GM18951 (cell line): Measurements from ENCODE around the gene FIGNL2.

Source experiments
- POLR2A ChIP-seq: IDR thresholded peaks from 4 replicates; pipeline ENCODE4 v1.6.1; 2011; ENCODE audit warnings: mild to moderate bottlenecking; ENCODE audit not compliant: insufficient read length, insufficient read depth; ENCODE audit errors: extremely low read depth
- in situ Hi-C: fragments of 300-500 bp; cut with MboI; formaldehyde crosslinking; loops from one replicate; pipeline ENCODE4 v1.12.0; 2022; ENCODE audit warnings: low sequenced_read_pairs, mixed read lengths, inconsistent platforms; ENCODE audit not compliant: unreplicated experiment

The FIGNL2 gene

DNA sequence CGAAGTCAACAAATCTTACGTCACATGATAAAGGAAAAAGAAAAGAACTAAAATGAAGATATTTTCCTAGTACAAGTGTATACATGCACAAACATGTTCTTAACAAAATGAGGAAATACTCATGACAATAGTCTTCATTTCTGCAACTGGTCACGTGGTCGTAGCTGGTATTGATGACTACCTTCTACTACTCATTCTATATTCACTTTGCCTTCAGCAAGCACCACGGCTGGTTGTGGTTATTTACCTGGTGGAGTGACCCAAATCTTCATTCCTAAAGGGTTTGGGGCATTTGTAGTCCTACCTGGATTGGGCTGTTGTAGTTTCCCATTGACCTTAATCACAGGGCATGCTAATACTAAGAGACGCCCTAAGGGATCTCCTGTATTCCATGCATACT, 51.2 kb downstream of the FIGNL2 start:
- in situ Hi-C loops, result no loop called here
- TF ChIP-seq POLR2A, result no peak

DNA sequence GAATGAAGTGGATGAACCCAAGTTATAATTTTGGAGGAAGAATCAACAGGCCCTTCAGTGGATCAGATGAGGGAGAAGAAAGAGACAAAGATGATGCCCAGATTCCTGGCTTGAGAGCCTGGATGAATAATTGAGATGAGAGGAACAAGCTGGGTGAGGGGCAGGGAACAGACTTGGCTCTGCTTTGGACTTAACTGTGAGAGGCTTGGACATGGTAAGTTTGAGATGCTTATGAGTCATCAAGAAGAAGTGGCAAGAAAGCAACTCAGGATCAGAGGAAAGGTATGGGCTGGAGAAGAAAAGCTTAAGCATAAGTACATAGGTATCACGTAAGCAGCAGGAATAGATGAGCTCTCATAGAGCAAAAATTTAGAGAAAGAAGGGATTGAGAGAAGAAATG, 55.3 kb downstream of the FIGNL2 start:
- in situ Hi-C loops, result no loop called here
- no peak for TF ChIP-seq POLR2A

DNA sequence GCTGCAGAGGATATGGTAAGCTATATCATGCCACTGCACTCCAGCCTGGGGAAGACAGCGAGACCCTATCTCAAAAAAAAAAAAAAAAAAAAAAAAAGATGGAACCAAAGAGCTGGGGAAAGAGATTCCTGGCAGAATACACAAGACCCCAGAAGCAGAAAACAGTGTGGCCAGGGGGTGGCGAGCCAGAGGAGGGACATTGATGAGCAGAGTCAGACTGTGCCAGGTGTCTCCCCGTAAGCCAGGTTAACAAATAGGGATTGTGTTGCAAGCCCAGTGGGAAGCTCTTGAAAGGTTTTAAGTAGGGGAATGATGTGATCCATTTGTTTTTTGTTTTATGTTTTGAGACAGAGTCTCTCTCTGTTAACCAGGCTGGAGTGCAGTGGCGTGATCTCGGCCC, 56.1 kb downstream of the FIGNL2 start:
- in situ Hi-C loops, result no loop called here
- TF ChIP-seq POLR2A, result no peak

DNA sequence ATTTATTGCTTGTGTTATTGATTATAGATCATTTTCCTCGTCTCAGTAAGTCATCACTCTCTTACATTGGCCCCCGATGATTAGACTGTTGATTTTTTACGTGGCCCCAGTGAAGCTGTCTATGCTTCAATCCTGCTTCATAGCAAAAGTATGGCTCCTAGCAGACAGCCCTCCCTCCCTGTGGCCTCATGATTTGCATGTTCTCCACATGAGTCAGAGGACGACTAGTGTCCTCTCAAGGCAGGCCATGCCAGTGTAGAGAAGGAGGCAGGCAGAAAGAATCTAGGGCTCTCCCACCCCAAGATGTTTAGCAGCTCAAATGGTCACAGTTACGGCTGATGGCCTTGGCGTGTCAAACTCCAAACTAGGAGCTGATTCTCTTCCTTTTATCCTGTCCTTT, 59.6 kb downstream of the FIGNL2 start:
- in situ Hi-C loops, result no loop called here
- TF ChIP-seq POLR2A, result no peak

GRCh38 chr12:51785906-51786305, 62.6 kb downstream of the FIGNL2 start:
- in situ Hi-C loops, result no loop called here
- TF ChIP-seq POLR2A, result no peak

GRCh38 chr12:51784688-51785087, 63.8 kb downstream of the FIGNL2 start:
- TF ChIP-seq POLR2A, result no peak
- in situ Hi-C loops, result no loop called here

DNA sequence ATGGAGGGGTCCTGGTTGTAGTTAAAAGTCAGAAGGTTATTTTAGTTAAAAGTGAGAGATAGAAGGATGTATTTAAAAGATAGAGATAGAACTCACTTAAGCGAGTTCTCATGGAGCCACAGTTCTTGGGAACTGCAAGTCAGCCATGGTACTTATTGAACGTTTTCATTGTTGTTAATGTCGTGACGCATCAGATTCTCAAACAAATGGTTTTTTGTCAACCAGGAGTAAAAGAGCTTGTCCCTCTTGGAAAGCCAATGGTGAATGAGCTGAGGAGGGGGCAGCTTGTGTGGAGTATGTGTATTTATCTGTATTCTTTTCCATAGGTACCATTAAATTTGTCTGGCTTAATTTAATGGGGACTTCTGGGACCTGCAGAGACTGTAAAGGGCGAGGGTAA, 68.6 kb downstream of the FIGNL2 start:
- in situ Hi-C loops, result no loop called here
- no peak for TF ChIP-seq POLR2A

- no peak for TF ChIP-seq POLR2A
Observed at GRCh38 chr12:51777973-51778372, 70.5 kb downstream of the FIGNL2 start.

DNA sequence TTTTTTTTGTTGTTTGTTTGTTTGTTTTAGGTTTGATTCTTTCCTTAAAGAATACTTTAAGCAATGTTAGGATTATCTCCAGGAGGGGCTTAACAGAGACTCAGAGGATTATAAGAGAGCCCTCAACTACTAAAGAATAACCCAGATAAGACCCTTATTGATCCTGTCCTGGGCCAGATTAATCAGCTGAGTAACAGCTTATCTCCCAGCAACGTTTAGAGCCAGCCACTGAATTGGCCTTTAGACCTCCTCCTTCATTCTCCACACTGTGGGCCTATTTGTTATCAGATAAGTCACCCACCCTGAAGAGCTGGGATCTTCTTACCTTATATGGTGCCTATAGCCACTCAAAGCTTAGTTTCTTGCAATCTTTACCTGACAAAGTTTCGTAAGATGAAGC, 71.1 kb downstream of the FIGNL2 start:
- TF ChIP-seq POLR2A, result no peak
- in situ Hi-C loops, result no loop called here

More at GRCh38 chr12:51777973-51778372, 70.5 kb downstream of the FIGNL2 start:
- in situ Hi-C loops, result no loop called here

DNA sequence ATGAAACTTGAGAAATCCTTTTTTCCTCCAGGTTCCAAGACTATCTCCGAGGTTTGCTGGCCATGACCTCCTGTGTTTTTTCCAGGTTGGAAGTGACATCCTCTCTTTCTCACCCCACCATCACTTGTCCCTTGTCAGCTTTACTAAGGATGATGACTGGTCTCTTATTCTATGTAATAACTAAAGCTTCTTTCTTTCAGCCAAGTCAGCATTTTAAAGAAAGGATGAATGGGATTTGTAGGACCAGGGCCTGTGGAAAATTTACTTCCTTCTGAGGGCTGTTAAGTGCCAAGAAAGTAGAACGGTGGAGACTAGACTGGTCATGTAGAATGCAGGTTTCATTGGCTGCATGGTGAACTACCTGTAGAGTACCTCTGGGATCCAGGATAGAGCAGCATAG, 73.6 kb downstream of the FIGNL2 start:
- in situ Hi-C loops, result no loop called here
- no peak for TF ChIP-seq POLR2A

- in situ Hi-C loops, result no loop called here
- TF ChIP-seq POLR2A, result no peak
Observed at GRCh38 chr12:51773145-51773869, 75.2 kb downstream of the FIGNL2 start.

DNA sequence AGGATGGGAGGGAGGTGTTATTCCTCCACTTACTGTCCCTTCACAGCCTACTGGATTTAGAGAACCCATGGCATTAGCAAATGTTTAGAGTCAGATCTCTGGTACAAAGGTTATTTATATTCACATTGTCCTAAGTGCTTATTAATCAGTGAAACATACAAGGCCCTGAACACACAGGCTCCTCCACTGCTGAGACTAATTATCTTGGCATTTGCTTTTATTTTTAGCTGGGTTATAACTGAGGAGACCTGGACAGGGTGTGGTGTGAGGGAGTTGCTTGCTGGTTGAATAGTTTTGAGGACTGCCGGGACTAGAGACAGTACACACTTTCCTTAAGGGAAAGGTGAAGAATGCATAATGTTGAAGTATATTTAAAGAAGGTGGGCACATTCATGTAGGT, 77.5 kb downstream of the FIGNL2 start:
- TF ChIP-seq POLR2A, result no peak
- in situ Hi-C loops, result no loop called here
